HG02623 (cell line): ENCODE results near the gene AGBL5.

ENCODE experiments used
- ATAC-seq: cut with Tn5 transposase; IDR thresholded peaks from one replicate; pipeline ENCODE4 v1.9.1; 2021; ENCODE audit warnings: moderate library complexity; ENCODE audit not compliant: unreplicated experiment

The AGBL5 gene

GRCh38 chr2:27050996-27051901, at the start of gene AGBL5:
TSS of gene AGBL5 (plus strand) at chr2:27051668. CDS start at chr2:27052959, 1,291 bp downstream.
- peak; percentile 72 for ATAC-seq

GRCh38 chr2:27001950-27002349, 49.5 kb upstream of the AGBL5 start:
- no peak for ATAC-seq

GRCh38 chr2:27003007-27003406, 48.5 kb upstream of the AGBL5 start:
- ATAC-seq: no peak

- no peak for ATAC-seq
These were observed 47.6 kb upstream of the AGBL5 start for GRCh38 chr2:27003857-27004256.

- no peak for ATAC-seq
These were observed 44.7 kb upstream of the AGBL5 start for GRCh38 chr2:27006602-27007415.

GRCh38 chr2:27007416-27008374, 43.8 kb upstream of the AGBL5 start:
- ATAC-seq: no peak

- no peak for ATAC-seq
These were observed 42.8 kb upstream of the AGBL5 start for GRCh38 chr2:27008678-27009077.

- no peak for ATAC-seq
These were observed 42.4 kb upstream of the AGBL5 start for GRCh38 chr2:27009083-27009482.

- no peak for ATAC-seq
These were observed 41.8 kb upstream of the AGBL5 start for GRCh38 chr2:27009716-27010115.

GRCh38 chr2:27010139-27010538, 41.3 kb upstream of the AGBL5 start:
- no peak for ATAC-seq

- no peak for ATAC-seq
These were observed 37.7 kb upstream of the AGBL5 start for GRCh38 chr2:27013738-27014137.

GRCh38 chr2:27014771-27015433, 36.6 kb upstream of the AGBL5 start:
- no peak for ATAC-seq

- no peak for ATAC-seq
These were observed 34.6 kb upstream of the AGBL5 start for GRCh38 chr2:27016801-27017325.

GRCh38 chr2:27018142-27018541, 33.3 kb upstream of the AGBL5 start:
- no peak for ATAC-seq

- ATAC-seq: no peak
These were observed 32.0 kb upstream of the AGBL5 start for GRCh38 chr2:27019459-27019858.

- ATAC-seq: no peak
These were observed 31.3 kb upstream of the AGBL5 start for GRCh38 chr2:27019931-27020855.

GRCh38 chr2:27021253-27022049, 30.0 kb upstream of the AGBL5 start:
- ATAC-seq: no peak

GRCh38 chr2:27023740-27024139, 27.7 kb upstream of the AGBL5 start:
- ATAC-seq: no peak
